Stimulated activated naive CD8-positive, alpha-beta T cell treated with anti-CD3 and anti-CD28 coated beads, Interleukin-15, Interleukin-2, amounts not matched to agents 100 U/mL and 50 U/mL, for 24 hours (primary cell): ENCODE data around the gene ZFX.

Source experiments
- ATAC-seq: fragments of 150-1000 bp; cut with Tn5 transposase; one replicate; pipeline ENCODE4 v1.10.0; 2021
- DNase-seq: peaks from one replicate; pipeline ENCODE4 v3.0.0; 2021

The ZFX gene

GRCh38 chrX:24241822-24242648 is 92.5 kb downstream of the ZFX start:
- DNase-seq (no peak), ATAC-seq (no peak)

- ATAC-seq (no peak), DNase-seq (no peak)
Observed at GRCh38 chrX:24242649-24243175, 93.2 kb downstream of the ZFX start.

GRCh38 chrX:24243188-24243587 is 93.7 kb downstream of the ZFX start:
- ATAC-seq (no peak), DNase-seq (no peak)

GRCh38 chrX:24243692-24244091 is 94.2 kb downstream of the ZFX start:
- DNase-seq = no peak
- peak; percentile 28 for ATAC-seq

- DNase-seq (no peak), ATAC-seq (no peak)
Observed at GRCh38 chrX:24245202-24245601, 95.7 kb downstream of the ZFX start.

- DNase-seq (no peak), ATAC-seq (no peak)
Observed at GRCh38 chrX:24248042-24248441, 98.5 kb downstream of the ZFX start.

- ATAC-seq = no peak
Observed at GRCh38 chrX:24253030-24253429, 103.5 kb downstream of the ZFX start.

GRCh38 chrX:24253469-24253868 is 103.9 kb downstream of the ZFX start:
- no peak for ATAC-seq
- no peak for DNase-seq

More at GRCh38 chrX:24253030-24253429, 103.5 kb downstream of the ZFX start:
- DNase-seq = no peak

GRCh38 chrX:24257011-24257410 is 107.5 kb downstream of the ZFX start:
- DNase-seq = no peak
- no peak for ATAC-seq

- DNase-seq = peak; percentile 6
- no peak for ATAC-seq
Observed at GRCh38 chrX:24259544-24260240, 110.2 kb downstream of the ZFX start.

GRCh38 chrX:24260842-24261550 is 111.5 kb downstream of the ZFX start:
- ATAC-seq (peak; percentile 84), DNase-seq (peak; percentile 32)

- DNase-seq = no peak
- no peak for ATAC-seq
Observed at GRCh38 chrX:24262309-24262708, 112.8 kb downstream of the ZFX start.

- ATAC-seq (no peak), DNase-seq (no peak)
Observed at GRCh38 chrX:24264383-24264782, 114.9 kb downstream of the ZFX start.
